HCT116 (cell line): Measurements from ENCODE around the gene MYO16.

Experiments used
- CTCF ChIP-seq, 3 experiments: fragments of 200-600 bp in 1 of 3; sonication (generic) in 1 of 3; IDR thresholded peaks in 2 of 3; conservative IDR thresholded peaks in 1 of 3; 2 replicates each; pipeline ENCODE4 v1.5.1; 2012 to 2017; ENCODE audit warnings: low read depth in 2 of 3, low read length in 2 of 3, antibody characterized with exemption in 1 of 3, borderline replicate concordance in 1 of 3, control low read depth in 1 of 3, mild to moderate bottlenecking in 1 of 3, mixed read lengths in 1 of 3, mixed run types in 1 of 3, moderate library complexity in 1 of 3; ENCODE audit not compliant: insufficient read depth in 1 of 3
- EZH2 ChIP-seq: fragments of 200-600 bp; sonication (generic); IDR thresholded peaks from 2 replicates; pipeline ENCODE4 v1.6.1; 2017; ENCODE audit warnings: antibody characterized with exemption, mixed run types
- SIN3A ChIP-seq: IDR thresholded peaks from 2 replicates; pipeline ENCODE4 v1.6.1; 2012; ENCODE audit warnings: low read depth

- TF ChIP-seq CTCF (IDR thresholded peaks at IDR 0.05 in 2 of 3, conservative IDR thresholded peaks at IDR 0.05 in 1 of 3; ENCODE audit: borderline replicate concordance in 1 of 3, insufficient read depth in 1 of 3, low read depth in 2 of 3, low read length in 2 of 3) (no peak), SIN3A (no peak), EZH2 (no peak)
These were observed 167.9 kb downstream of the MYO16 start for GRCh38 chr13:108797354-108797753.
